SK-N-SH treated with all-trans-retinoic acid at 6 μM for 48 hours (cell line): ENCODE results near the gene TMEM217.

Source experiments
- CREB5 ChIP-seq: fragments of 250-450 bp; sonication (Bioruptor Pico); IDR thresholded peaks from 2 replicates; pipeline ENCODE4 v1.5.1; 2020; ENCODE audit warnings: low read depth, mild to moderate bottlenecking, moderate library complexity
- ISL1 ChIP-seq: fragments of 250-450 bp; sonication (Bioruptor Pico); IDR thresholded peaks from 2 replicates; pipeline ENCODE4 v2.1.2; 2022; ENCODE audit warnings: mild to moderate bottlenecking, moderate library complexity
- PATZ1 ChIP-seq: fragments of 250-450 bp; sonication (Bioruptor Pico); IDR thresholded peaks from 2 replicates; pipeline ENCODE4 v1.8.0; 2020; ENCODE audit warnings: mild to moderate bottlenecking, moderate library complexity, borderline replicate concordance
- PPARA ChIP-seq: fragments of 250-450 bp; sonication (Bioruptor Pico); IDR thresholded peaks from 2 replicates; pipeline ENCODE4 v1.5.0; 2020; ENCODE audit warnings: mild to moderate bottlenecking, borderline replicate concordance
- RARB ChIP-seq: fragments of 250-450 bp; sonication (Bioruptor Pico); IDR thresholded peaks from 2 replicates; pipeline ENCODE4 v1.8.0; 2021; ENCODE audit warnings: mild to moderate bottlenecking, moderate library complexity

- no peak for TF ChIP-seq PPARA
- no peak for TF ChIP-seq CREB5
- no peak for TF ChIP-seq ISL1 (CRISPR knock-in tag)
- TF ChIP-seq RARB (CRISPR knock-in tag): no peak
- TF ChIP-seq PATZ1: no peak
Measured at GRCh38 chr6:37171970-37172812, 85.8 kb downstream of the TMEM217 start.
